Endothelial cell (in vitro differentiated cells): Measurements from ENCODE around the gene MAGI2. TPM values are rescaled to one million over a fixed set of nuclear protein-coding genes. Genes with fewer than 3 reads are reported as not detected.

Experiments used
- DNase-seq: peaks from one replicate; pipeline ENCODE4 v3.0.0; 2021; ENCODE audit warnings: low spot score
- H3K27ac Mint-ChIP-seq: one replicate; pipeline ENCODE4 v1.8.0; 2021; ENCODE audit warnings: mixed read lengths, inconsistent platforms; ENCODE audit not compliant: unreplicated experiment
- H3K27me3 Mint-ChIP-seq: one replicate; pipeline ENCODE4 v1.8.0; 2021; ENCODE audit warnings: mild to moderate bottlenecking, moderate library complexity, mixed read lengths, inconsistent platforms; ENCODE audit not compliant: unreplicated experiment
- H3K36me3 Mint-ChIP-seq: one replicate; pipeline ENCODE4 v1.8.0; 2021; ENCODE audit warnings: mild to moderate bottlenecking, low read depth, mixed read lengths, inconsistent platforms; ENCODE audit not compliant: unreplicated experiment
- H3K4me1 Mint-ChIP-seq: one replicate; pipeline ENCODE4 v1.8.0; 2021; ENCODE audit warnings: mild to moderate bottlenecking, mixed read lengths, inconsistent platforms; ENCODE audit not compliant: unreplicated experiment
- H3K4me3 Mint-ChIP-seq: one replicate; pipeline ENCODE4 v1.8.0; 2021; ENCODE audit warnings: mild to moderate bottlenecking, mixed read lengths, inconsistent platforms; ENCODE audit not compliant: unreplicated experiment
- H3K9me3 Mint-ChIP-seq: one replicate; pipeline ENCODE4 v1.8.0; 2021; ENCODE audit warnings: mixed read lengths, inconsistent platforms; ENCODE audit not compliant: unreplicated experiment
- total RNA-seq: library from RNA; stranded (reverse); fragmentation: NEBNext Ultra II Directional; extraction: Animal tissue kit (Norgen Biotek cat#: 25700); gene quantifications from one replicate; pipeline ENCODE4 v1.2.1, GENCODE V29; 2021; ENCODE audit not compliant: unreplicated experiment
- TF ChIP-seq, protein P1 (sequence below): fragments of 200-600 bp; sonication (generic); IDR thresholded peaks from one replicate; pipeline ENCODE4 v1.5.0; 2021; ENCODE audit warnings: antibody characterized with exemption; ENCODE audit not compliant: unreplicated experiment

MAGI2 gene
- total RNA-seq, 1 donor from 2014 or later: 6.3 TPM

DNA sequence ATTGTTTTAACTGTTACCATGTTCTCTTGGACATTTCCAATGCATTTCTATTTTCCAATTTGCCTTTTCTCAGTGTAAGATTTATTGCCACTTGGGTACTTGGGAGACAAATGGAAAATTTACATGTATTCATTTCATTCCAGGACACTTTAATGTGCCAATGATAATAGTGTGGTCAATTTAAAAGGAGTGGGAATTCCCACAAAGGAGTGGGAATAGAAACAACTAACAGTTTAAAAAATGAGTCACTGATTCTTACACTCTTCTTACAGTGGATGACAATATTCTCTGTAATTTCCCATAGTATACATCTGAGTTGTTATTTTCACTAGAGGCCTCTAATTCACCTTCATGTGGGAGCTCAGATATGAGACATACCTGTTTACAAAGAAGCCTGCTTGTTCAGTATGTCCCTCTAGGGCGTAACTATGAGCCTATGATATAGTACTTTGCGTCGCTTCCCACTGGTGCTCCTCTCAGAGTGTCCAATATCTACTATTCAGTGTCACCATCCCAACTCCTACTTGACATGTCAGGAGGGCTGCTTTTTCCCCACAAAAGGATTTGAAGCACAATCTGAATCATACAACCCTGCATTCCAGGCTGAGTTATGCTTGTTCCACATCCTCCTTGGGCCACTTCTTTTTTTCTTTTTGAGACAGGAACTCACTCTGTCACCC lies 1353.6 kb downstream of the MAGI2 start:
- Mint-ChIP-seq H3K9me3 (no peaks in the 10 kb centered on the region), H3K4me3 (no peak overlapping the region), H3K27ac (no peak overlapping the region), H3K36me3 (no peaks in the 10 kb centered on the region), H3K27me3 (peaks cover 3% of the 10 kb centered on the region), H3K4me1 (no peaks in the 10 kb centered on the region)
- DNase-seq: no peak
- TF ChIP-seq, protein P1, sequence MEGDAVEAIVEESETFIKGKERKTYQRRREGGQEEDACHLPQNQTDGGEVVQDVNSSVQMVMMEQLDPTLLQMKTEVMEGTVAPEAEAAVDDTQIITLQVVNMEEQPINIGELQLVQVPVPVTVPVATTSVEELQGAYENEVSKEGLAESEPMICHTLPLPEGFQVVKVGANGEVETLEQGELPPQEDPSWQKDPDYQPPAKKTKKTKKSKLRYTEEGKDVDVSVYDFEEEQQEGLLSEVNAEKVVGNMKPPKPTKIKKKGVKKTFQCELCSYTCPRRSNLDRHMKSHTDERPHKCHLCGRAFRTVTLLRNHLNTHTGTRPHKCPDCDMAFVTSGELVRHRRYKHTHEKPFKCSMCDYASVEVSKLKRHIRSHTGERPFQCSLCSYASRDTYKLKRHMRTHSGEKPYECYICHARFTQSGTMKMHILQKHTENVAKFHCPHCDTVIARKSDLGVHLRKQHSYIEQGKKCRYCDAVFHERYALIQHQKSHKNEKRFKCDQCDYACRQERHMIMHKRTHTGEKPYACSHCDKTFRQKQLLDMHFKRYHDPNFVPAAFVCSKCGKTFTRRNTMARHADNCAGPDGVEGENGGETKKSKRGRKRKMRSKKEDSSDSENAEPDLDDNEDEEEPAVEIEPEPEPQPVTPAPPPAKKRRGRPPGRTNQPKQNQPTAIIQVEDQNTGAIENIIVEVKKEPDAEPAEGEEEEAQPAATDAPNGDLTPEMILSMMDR: no peak

DNA sequence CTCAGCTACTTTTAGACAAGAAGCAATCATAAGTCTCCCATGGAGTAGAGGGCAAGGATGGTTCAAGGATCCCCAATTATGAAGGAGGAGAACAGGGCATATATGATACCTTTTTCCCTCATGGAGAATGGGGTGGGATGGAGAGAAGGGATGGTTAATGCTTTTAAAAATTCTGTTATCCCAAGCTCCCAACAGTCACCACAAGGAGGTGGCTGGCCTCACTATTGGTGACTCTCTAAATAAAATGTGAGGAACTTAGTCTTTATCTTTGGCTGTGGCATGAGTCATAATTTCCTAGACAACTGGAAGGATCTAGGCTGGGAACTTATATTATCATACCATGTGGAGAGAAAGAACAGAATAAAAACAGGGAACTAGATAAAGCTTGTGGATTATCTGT lies 1357.9 kb downstream of the MAGI2 start:
- H3K4me1 Mint-ChIP-seq: no peaks in the 10 kb centered on the region
- no peaks in the 10 kb centered on the region for H3K36me3 Mint-ChIP-seq
- no peak for DNase-seq
- TF ChIP-seq, protein P1: no peak
- H3K27me3 Mint-ChIP-seq: no peaks in the 10 kb centered on the region
- no peaks in the 10 kb centered on the region for H3K9me3 Mint-ChIP-seq
- H3K27ac Mint-ChIP-seq: no peak overlapping the region
- no peak overlapping the region for H3K4me3 Mint-ChIP-seq

DNA sequence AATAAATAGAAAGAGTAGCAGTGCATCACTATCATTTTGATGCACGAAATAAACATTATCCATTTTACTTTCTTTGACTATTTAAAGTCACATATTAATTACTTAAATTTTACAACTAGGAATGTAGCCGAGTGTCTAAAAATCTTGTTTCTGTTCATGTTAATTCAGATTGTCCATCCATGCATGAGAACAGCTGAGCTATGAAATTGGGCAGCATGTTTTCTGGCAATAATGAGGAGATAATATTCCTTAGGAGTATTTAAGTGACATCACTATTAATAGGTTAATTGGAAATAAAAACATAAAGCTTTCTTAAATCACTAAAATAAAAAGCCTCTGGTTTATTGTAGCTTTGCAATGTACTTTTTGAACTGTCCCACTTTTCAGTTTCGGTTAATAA lies 1361.1 kb downstream of the MAGI2 start:
- no peaks in the 10 kb centered on the region for H3K36me3 Mint-ChIP-seq
- H3K4me1 Mint-ChIP-seq: no peaks in the 10 kb centered on the region
- no peak overlapping the region for H3K4me3 Mint-ChIP-seq
- TF ChIP-seq, protein P1: no peak
- no peaks in the 10 kb centered on the region for H3K9me3 Mint-ChIP-seq
- DNase-seq: no peak
- H3K27ac Mint-ChIP-seq: no peak overlapping the region
- H3K27me3 Mint-ChIP-seq: no peaks in the 10 kb centered on the region

DNA sequence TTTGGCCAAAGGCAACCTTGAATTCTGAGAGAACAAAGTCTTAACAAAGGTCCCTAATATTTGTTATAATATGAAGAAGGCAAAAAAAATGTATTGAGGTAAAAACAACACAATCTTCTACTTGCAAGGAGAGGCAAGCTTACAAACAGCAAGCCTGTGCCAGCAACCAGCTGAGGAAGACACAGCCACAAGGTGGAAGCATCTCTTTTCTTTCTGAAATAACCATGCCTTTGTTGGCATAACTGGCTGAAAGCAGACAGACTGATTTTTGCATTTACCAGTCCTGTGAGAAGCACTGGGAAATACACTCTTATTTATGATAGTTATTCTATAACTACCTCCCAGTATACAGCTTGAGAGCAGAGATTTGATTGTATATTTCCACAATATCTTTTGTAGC lies 1362.9 kb downstream of the MAGI2 start:
- no peak overlapping the region for H3K27ac Mint-ChIP-seq
- H3K4me3 Mint-ChIP-seq: no peak overlapping the region
- TF ChIP-seq, protein P1: no peak
- no peaks in the 10 kb centered on the region for H3K9me3 Mint-ChIP-seq
- DNase-seq: no peak
- no peaks in the 10 kb centered on the region for H3K36me3 Mint-ChIP-seq
- no peaks in the 10 kb centered on the region for H3K4me1 Mint-ChIP-seq
- H3K27me3 Mint-ChIP-seq: no peaks in the 10 kb centered on the region

DNA sequence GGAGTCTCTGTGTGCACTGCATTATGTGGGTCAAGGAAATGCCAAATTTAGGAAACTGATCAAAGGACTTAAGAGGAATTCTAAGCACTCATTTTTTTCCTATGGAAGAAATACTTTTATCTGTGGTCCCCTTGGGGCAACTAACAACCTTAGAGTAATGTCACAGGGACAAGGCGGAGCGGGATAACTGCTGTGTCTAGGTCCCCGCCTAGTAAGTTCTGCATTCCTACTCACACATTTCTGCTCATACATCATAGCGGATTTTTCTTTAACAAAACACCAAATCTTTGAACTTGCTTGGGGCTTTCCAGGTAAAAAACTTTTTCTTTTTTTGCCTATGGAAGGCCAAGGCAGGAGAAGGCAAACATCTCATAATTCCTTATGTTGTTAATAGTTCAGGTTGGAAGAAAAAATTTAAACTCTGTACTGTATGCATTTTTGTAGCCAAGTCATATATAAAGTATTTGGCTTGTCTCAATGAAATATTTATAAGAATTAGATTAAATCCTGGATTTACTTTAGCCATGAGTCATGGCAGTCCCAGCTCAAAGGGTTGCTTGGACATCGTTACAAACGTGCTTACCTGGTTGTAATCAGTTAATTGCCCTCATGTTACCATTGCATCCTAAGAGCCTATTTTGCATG lies 1369.9 kb downstream of the MAGI2 start:
- TF ChIP-seq, protein P1: no peak
- H3K4me1 Mint-ChIP-seq: no peaks in the 10 kb centered on the region
- H3K27ac Mint-ChIP-seq: no peak overlapping the region
- H3K4me3 Mint-ChIP-seq: no peak overlapping the region
- DNase-seq: no peak
- H3K27me3 Mint-ChIP-seq: peaks cover 4% of the 10 kb centered on the region
- no peaks in the 10 kb centered on the region for H3K36me3 Mint-ChIP-seq
- H3K9me3 Mint-ChIP-seq: no peaks in the 10 kb centered on the region
